ENCODE results near the gene ATP6AP1. TPM values are rescaled to one million over a fixed set of nuclear protein-coding genes. Genes with fewer than 3 reads are reported as not detected.

ATP6AP1 gene
- total RNA-seq, 1 donor from 2014 or later = 133 TPM

GRCh38 chrX:154464806-154465365 lies 36.4 kb downstream of the ATP6AP1 start:
- Mint-ChIP-seq H3K4me3 (ENCODE audit: unreplicated experiment) (no peak overlapping the region), H3K36me3 (ENCODE audit: unreplicated experiment) (no peaks in the 10 kb centered on the region), H3K27me3 (ENCODE audit: unreplicated experiment) (peaks cover 4% of the 10 kb centered on the region), H3K27ac (ENCODE audit: unreplicated experiment) (no peak overlapping the region), H3K9me3 (ENCODE audit: unreplicated experiment) (peaks cover 3% of the 10 kb centered on the region), H3K4me1 (ENCODE audit: low read depth, unreplicated experiment) (peaks cover 4% of the 10 kb centered on the region)
- DNase-seq = no peak
- TF ChIP-seq, protein P1, sequence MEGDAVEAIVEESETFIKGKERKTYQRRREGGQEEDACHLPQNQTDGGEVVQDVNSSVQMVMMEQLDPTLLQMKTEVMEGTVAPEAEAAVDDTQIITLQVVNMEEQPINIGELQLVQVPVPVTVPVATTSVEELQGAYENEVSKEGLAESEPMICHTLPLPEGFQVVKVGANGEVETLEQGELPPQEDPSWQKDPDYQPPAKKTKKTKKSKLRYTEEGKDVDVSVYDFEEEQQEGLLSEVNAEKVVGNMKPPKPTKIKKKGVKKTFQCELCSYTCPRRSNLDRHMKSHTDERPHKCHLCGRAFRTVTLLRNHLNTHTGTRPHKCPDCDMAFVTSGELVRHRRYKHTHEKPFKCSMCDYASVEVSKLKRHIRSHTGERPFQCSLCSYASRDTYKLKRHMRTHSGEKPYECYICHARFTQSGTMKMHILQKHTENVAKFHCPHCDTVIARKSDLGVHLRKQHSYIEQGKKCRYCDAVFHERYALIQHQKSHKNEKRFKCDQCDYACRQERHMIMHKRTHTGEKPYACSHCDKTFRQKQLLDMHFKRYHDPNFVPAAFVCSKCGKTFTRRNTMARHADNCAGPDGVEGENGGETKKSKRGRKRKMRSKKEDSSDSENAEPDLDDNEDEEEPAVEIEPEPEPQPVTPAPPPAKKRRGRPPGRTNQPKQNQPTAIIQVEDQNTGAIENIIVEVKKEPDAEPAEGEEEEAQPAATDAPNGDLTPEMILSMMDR (IDR thresholded peaks at IDR 0.05; ENCODE audit: partially characterized antibody, unreplicated experiment) = no peak

GRCh38 chrX:154465601-154466000 lies 37.1 kb downstream of the ATP6AP1 start:
- no peaks in the 10 kb centered on the region for H3K36me3 Mint-ChIP-seq (ENCODE audit: unreplicated experiment)
- H3K9me3 Mint-ChIP-seq (ENCODE audit: unreplicated experiment) = peaks cover 3% of the 10 kb centered on the region
- TF ChIP-seq, protein P1 (IDR thresholded peaks at IDR 0.05; ENCODE audit: partially characterized antibody, unreplicated experiment) = no peak
- peaks cover 4% of the 10 kb centered on the region for H3K4me1 Mint-ChIP-seq (ENCODE audit: low read depth, unreplicated experiment)
- no peak for DNase-seq
- no peak overlapping the region for H3K27ac Mint-ChIP-seq (ENCODE audit: unreplicated experiment)
- peaks cover 2% of the 10 kb centered on the region for H3K27me3 Mint-ChIP-seq (ENCODE audit: unreplicated experiment)
- H3K4me3 Mint-ChIP-seq (ENCODE audit: unreplicated experiment) = no peak overlapping the region

DNA sequence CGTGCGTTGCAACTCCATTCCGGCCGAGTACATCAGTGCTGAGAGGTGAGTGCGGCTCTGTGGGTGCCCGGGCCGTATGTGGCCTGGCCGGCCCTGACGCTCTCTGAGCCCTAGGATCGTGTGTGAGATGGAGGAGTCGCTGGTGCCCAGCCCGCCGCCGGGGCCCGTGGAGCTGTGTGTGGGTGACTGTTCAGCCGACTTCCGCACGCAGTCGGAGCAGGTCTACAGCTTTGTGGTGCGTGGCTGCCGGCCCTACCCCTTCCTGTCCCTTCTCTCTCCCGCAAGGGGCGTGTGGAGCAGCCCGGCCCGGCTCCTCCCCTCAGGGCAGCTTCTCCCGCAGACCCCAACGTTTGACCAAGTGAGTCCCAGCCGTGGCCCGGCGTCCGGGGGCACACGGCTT lies 37.6 kb downstream of the ATP6AP1 start:
- Mint-ChIP-seq H3K27me3 (ENCODE audit: unreplicated experiment) (peaks cover 2% of the 10 kb centered on the region), H3K4me3 (ENCODE audit: unreplicated experiment) (no peak overlapping the region), H3K36me3 (ENCODE audit: unreplicated experiment) (no peaks in the 10 kb centered on the region), H3K27ac (ENCODE audit: unreplicated experiment) (no peak overlapping the region), H3K4me1 (ENCODE audit: low read depth, unreplicated experiment) (peaks cover 2% of the 10 kb centered on the region), H3K9me3 (ENCODE audit: unreplicated experiment) (peaks cover 2% of the 10 kb centered on the region)
- TF ChIP-seq, protein P1 (IDR thresholded peaks at IDR 0.05; ENCODE audit: partially characterized antibody, unreplicated experiment) = no peak
- no peak for DNase-seq

DNA sequence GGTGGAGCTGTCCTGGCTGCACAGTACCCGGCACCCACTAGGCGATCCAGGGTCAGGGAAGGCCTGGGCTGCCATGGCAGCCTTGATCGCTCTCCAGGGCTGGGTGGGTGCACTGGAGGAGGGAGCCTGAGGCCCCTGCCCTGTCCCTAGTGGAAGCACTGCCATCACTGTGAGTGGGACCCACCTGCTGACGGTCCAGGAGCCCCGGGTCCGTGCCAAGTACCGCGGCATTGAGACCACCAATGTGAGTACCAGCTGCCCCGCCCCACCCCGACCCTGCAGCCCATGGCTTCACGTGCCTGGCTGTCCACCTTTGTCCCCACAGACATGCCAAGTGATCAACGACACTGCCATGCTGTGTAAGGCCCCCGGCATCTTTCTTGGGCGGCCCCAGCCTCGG lies 38.4 kb downstream of the ATP6AP1 start:
- no peaks in the 10 kb centered on the region for H3K36me3 Mint-ChIP-seq (ENCODE audit: unreplicated experiment)
- H3K4me3 Mint-ChIP-seq (ENCODE audit: unreplicated experiment) = no peak overlapping the region
- H3K4me1 Mint-ChIP-seq (ENCODE audit: low read depth, unreplicated experiment) = peaks cover under 1% of the 10 kb centered on the region
- DNase-seq = no peak
- peaks cover 2% of the 10 kb centered on the region for H3K27me3 Mint-ChIP-seq (ENCODE audit: unreplicated experiment)
- H3K27ac Mint-ChIP-seq (ENCODE audit: unreplicated experiment) = no peak overlapping the region
- TF ChIP-seq, protein P1 (IDR thresholded peaks at IDR 0.05; ENCODE audit: partially characterized antibody, unreplicated experiment) = no peak
- no peaks in the 10 kb centered on the region for H3K9me3 Mint-ChIP-seq (ENCODE audit: unreplicated experiment)

- TF ChIP-seq, protein P1 (IDR thresholded peaks at IDR 0.05; ENCODE audit: partially characterized antibody, unreplicated experiment) = no peak
- no peaks in the 10 kb centered on the region for H3K36me3 Mint-ChIP-seq (ENCODE audit: unreplicated experiment)
- H3K27me3 Mint-ChIP-seq (ENCODE audit: unreplicated experiment) = peaks cover 2% of the 10 kb centered on the region
- no peaks in the 10 kb centered on the region for H3K9me3 Mint-ChIP-seq (ENCODE audit: unreplicated experiment)
- no peak for DNase-seq
- H3K4me1 Mint-ChIP-seq (ENCODE audit: low read depth, unreplicated experiment) = no peaks in the 10 kb centered on the region
- no peak overlapping the region for H3K4me3 Mint-ChIP-seq (ENCODE audit: unreplicated experiment)
- H3K27ac Mint-ChIP-seq (ENCODE audit: unreplicated experiment) = no peak overlapping the region
These were observed 39.1 kb downstream of the ATP6AP1 start for GRCh38 chrX:154467556-154467955.
